GM23338 (cell line): ENCODE measurements around the gene NIPAL4. TPM values are rescaled to one million over a fixed set of nuclear protein-coding genes. Genes with fewer than 3 reads are reported as not detected.

Experiments used
- ATAC-seq: fragments of 200-7000 bp; cut with Tn5 transposase; 3 replicates; pipeline ENCODE4 v1.9.1; 2020
- DNase-seq: peaks from one replicate; pipeline ENCODE4 v3.0.0-alpha.2; 2015; ENCODE audit warnings: low spot score
- H2AFZ ChIP-seq: fragments of 200-600 bp; sonication (generic); 2 replicates; pipeline ENCODE4 v1.8.0; 2016; ENCODE audit warnings: antibody characterized with exemption, mild to moderate bottlenecking, moderate library complexity
- H3F3A ChIP-seq: fragments of 200-600 bp; sonication (generic); replicated peaks from 2 replicates; pipeline ENCODE4 v1.8.0; 2017; ENCODE audit warnings: antibody characterized with exemption, mixed run types, low read depth
- H3K27ac ChIP-seq: fragments of 200-600 bp; sonication (generic); 2 replicates; pipeline ENCODE4 v1.6.1; 2016; ENCODE audit warnings: low read depth
- H3K27me3 ChIP-seq: fragments of 200-600 bp; sonication (generic); 2 replicates; pipeline ENCODE4 v1.8.0; 2016; ENCODE audit warnings: mild to moderate bottlenecking, mixed run types, moderate library complexity; ENCODE audit not compliant: insufficient read depth
- H3K36me3 ChIP-seq: fragments of 200-600 bp; sonication (generic); 2 replicates; pipeline ENCODE4 v1.8.0; 2016; ENCODE audit warnings: mild to moderate bottlenecking; ENCODE audit not compliant: insufficient read depth
- H3K4me1 ChIP-seq: fragments of 200-600 bp; sonication (generic); 2 replicates; pipeline ENCODE4 v1.8.0; 2016; ENCODE audit warnings: mild to moderate bottlenecking, moderate library complexity; ENCODE audit not compliant: insufficient read depth
- H3K4me2 ChIP-seq: fragments of 200-600 bp; sonication (generic); 2 replicates; pipeline ENCODE4 v1.7.1; 2017; ENCODE audit warnings: mixed run types
- H3K4me3 ChIP-seq: fragments of 200-600 bp; sonication (generic); 2 replicates; pipeline ENCODE4 v1.6.1; 2016; ENCODE audit warnings: mixed run types
- H3K79me2 ChIP-seq: fragments of 200-600 bp; sonication (generic); replicated peaks from 2 replicates; pipeline ENCODE4 v1.8.0; 2017; ENCODE audit warnings: mild to moderate bottlenecking; ENCODE audit not compliant: insufficient read depth
- H3K9me2 ChIP-seq: fragments of 200-600 bp; sonication (generic); 2 replicates; pipeline ENCODE4 v1.8.0; 2017; ENCODE audit not compliant: insufficient read depth
- H4K20me1 ChIP-seq: fragments of 200-600 bp; sonication (generic); replicated peaks from 2 replicates; pipeline ENCODE4 v1.8.0; 2017; ENCODE audit warnings: mild to moderate bottlenecking; ENCODE audit not compliant: insufficient read depth
- H3K27ac Mint-ChIP-seq: 2 replicates; pipeline ENCODE4 v1.8.0; 2020; ENCODE audit warnings: inconsistent platforms, mild to moderate bottlenecking, moderate library complexity, mixed read lengths
- H3K27me3 Mint-ChIP-seq: 3 replicates; pipeline ENCODE4 v1.8.0; 2022; ENCODE audit warnings: low read depth, mild to moderate bottlenecking, moderate library complexity, mixed read lengths, inconsistent platforms; ENCODE audit not compliant: insufficient read depth, poor library complexity
- H3K36me3 Mint-ChIP-seq: 3 replicates; pipeline ENCODE4 v1.8.0; 2021; ENCODE audit warnings: low read depth, mild to moderate bottlenecking, inconsistent platforms, moderate library complexity, mixed read lengths
- H3K4me1 Mint-ChIP-seq: 3 replicates; pipeline ENCODE4 v1.8.0; 2020; ENCODE audit warnings: mild to moderate bottlenecking, inconsistent platforms, mixed read lengths
- H3K4me3 Mint-ChIP-seq: 3 replicates; pipeline ENCODE4 v1.8.0; 2021; ENCODE audit warnings: moderate library complexity, mild to moderate bottlenecking, inconsistent platforms, mixed read lengths
- H3K9me3 Mint-ChIP-seq: 3 replicates; pipeline ENCODE4 v1.8.0; 2020; ENCODE audit warnings: moderate library complexity, mild to moderate bottlenecking, inconsistent platforms, mixed read lengths
- CREB1 ChIP-seq: fragments of 250-450 bp; sonication (Bioruptor Pico); IDR thresholded peaks from 2 replicates; pipeline ENCODE4 v1.5.0; 2020; ENCODE audit warnings: low read depth, mild to moderate bottlenecking, moderate library complexity
- CTCF ChIP-seq, 2 experiments: fragments of 200-600 bp in 1 of 2; sonication (generic) in 1 of 2; conservative IDR thresholded peaks; 2 replicates each; pipeline versions ENCODE4 v1.5.1 to v1.6.1; 2016 to 2017; ENCODE audit warnings: antibody characterized with exemption in 2 of 2, low read depth in 2 of 2, mild to moderate bottlenecking in 2 of 2, moderate library complexity in 1 of 2
- ETS1 ChIP-seq: IDR thresholded peaks from 2 replicates; pipeline ENCODE4 v1.6.1; 2016; ENCODE audit warnings: antibody characterized with exemption
- EZH2 ChIP-seq: fragments of 200-600 bp; sonication (generic); IDR thresholded peaks from one replicate; pipeline ENCODE4 v1.8.0; 2017; ENCODE audit warnings: antibody characterized with exemption, mild to moderate bottlenecking, low read depth; ENCODE audit not compliant: unreplicated experiment
- EZH2phosphoT487 ChIP-seq: fragments of 200-600 bp; sonication (generic); IDR thresholded peaks from one replicate; pipeline ENCODE4 v1.8.1; 2018; ENCODE audit warnings: antibody characterized with exemption; ENCODE audit not compliant: unreplicated experiment
- JUNB ChIP-seq: IDR thresholded peaks from one replicate; pipeline ENCODE4 v1.6.1; 2016; ENCODE audit warnings: antibody characterized with exemption; ENCODE audit not compliant: unreplicated experiment
- NANOG ChIP-seq: IDR thresholded peaks from 2 replicates; pipeline ENCODE4 v1.6.1; 2016; ENCODE audit warnings: antibody characterized with exemption, borderline replicate concordance
- POLR2AphosphoS5 ChIP-seq: IDR thresholded peaks from 2 replicates; pipeline ENCODE4 v1.6.1; 2016; ENCODE audit warnings: antibody characterized with exemption, low read depth
- REST ChIP-seq: IDR thresholded peaks from one replicate; pipeline ENCODE4 v1.6.1; 2018; ENCODE audit warnings: antibody characterized with exemption; ENCODE audit not compliant: unreplicated experiment
- STAT1 ChIP-seq: IDR thresholded peaks from one replicate; pipeline ENCODE4 v1.6.1; 2016; ENCODE audit warnings: antibody characterized with exemption; ENCODE audit not compliant: unreplicated experiment
- ZNF114 ChIP-seq: fragments of 250-450 bp; sonication (Bioruptor Pico); IDR thresholded peaks from 2 replicates; pipeline ENCODE4 v1.5.0; 2020; ENCODE audit warnings: mild to moderate bottlenecking, moderate library complexity
- ZNF331 ChIP-seq: fragments of 250-450 bp; sonication (Bioruptor Pico); IDR thresholded peaks from 2 replicates; pipeline ENCODE4 v1.5.0; 2020; ENCODE audit warnings: low read depth, mild to moderate bottlenecking, moderate library complexity
- polyA plus RNA-seq: library from polyadenylated mRNA; unstranded; fragments of >200 nt; fragmentation: Nextera tagmentation; extraction: Ambion mirVana; gene quantifications from 2 replicates; pipeline ENCODE4 v1.2.1, GENCODE V29; 2016
- total RNA-seq: library from RNA; depleted of rRNA; stranded (reverse); fragments of >200 nt; shearing (Covaris generic); gene quantifications from 2 replicates; pipeline ENCODE4 v1.2.3, GENCODE V29; 2014

Gene NIPAL4
- total and polyA plus RNA-seq, 2 experiments from 2014 or later: 0.21 TPM; not detected in 1

DNA sequence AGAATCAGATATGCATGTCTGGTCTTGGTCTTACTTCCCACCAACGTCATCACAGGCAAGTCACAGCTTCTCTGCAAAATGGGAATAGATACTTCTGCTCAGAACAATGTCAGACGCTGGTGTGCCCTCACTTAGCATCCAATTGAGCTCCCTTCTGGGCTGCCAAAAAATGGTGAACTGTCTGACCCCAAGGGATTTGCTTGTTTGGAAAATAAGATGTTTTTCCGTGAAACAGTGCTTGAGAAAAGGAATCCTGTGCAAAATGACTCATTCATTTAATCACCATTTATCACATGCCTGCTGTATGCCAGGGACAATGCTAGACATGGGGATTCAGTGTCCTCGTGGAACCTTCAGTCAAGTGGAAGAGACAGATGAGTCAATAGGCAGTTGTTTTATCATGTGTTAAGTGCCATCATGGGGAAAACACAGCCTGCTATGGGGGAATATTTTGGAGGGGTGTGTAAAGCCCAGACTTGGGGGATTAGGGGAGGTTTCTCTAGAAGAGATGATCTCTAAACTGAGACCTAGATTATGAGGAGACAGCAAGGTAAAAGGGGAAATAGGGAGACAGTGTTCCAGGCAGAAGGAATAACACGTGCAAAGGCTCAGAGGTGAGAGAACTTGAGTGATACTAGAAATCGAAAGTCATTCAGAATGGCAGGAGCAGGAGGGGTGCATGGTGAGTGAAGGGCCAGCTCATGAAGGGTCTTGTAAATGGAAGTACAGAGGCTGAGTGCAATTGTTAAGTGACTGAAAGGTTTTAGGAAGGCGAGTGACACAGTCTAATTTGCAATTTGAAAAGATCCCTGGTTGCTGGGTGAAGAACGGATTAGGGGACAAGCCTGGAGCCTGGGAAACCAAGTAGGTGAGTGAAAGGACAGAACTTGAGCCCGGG lies 3.9 kb downstream of the NIPAL4 start (continued):
- no peak for TF ChIP-seq NANOG
- no peak for TF ChIP-seq EZH2phosphoT487
- no peak for TF ChIP-seq ZNF331 (CRISPR knock-in tag)
- TF ChIP-seq ETS1: no peak
- TF ChIP-seq ZNF114 (CRISPR knock-in tag): no peak
- TF ChIP-seq JUNB: no peak
- TF ChIP-seq STAT1: no peak
- TF ChIP-seq CTCF (conservative IDR thresholded peaks at IDR 0.05; ENCODE audit: low read depth in 2 of 2): no peak
- no peak for TF ChIP-seq EZH2
- TF ChIP-seq REST: no peak
- TF ChIP-seq POLR2AphosphoS5: no peak

DNA sequence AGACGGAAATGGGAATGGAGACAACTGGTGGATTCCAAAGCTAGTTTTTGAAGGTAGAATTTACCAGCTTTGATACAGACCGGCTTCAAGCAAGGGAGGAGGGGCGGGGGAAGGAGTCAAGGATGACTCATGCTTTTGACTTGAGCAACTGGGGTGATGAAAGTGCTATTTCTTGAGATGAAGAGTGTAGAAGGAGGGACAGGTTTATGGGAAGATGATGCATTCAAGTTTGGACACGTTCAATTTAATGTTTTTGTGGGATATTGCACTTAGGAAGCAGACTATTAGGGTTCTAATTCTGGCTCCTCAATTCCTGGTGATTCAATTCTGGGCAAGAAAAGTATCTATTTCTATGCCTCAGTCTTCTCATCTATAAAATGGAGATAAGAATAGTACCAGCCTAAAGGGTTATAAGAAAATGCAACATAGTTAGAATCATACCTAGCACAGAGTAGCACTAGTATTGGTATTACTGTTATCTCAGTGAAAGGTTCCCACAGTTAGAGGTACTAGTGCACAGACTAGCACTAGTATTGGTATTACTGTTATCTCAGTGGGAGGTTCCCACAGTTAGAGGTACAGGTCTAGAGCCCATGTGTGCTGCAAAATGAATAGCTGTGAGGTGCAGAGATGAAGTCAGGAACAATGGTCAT lies 4.6 kb downstream of the NIPAL4 start:
- H3K9me3 Mint-ChIP-seq: no peaks in the 10 kb centered on the region
- DNase-seq: peak; percentile 41
- no peaks in the 10 kb centered on the region for H3K9me2 ChIP-seq
- H3K27ac ChIP-seq: no peak overlapping the region
- no peak overlapping the region for H3K27ac Mint-ChIP-seq
- no peaks in the 10 kb centered on the region for H3F3A ChIP-seq
- no peaks in the 10 kb centered on the region for H3K79me2 ChIP-seq
- H2AFZ ChIP-seq: peak overlapping the region; percentile 77; the same call in 1 of the 2 replicates
- no peaks in the 10 kb centered on the region for H3K36me3 Mint-ChIP-seq
- H3K4me3 ChIP-seq: no peak overlapping the region
- no peak overlapping the region for H3K4me3 Mint-ChIP-seq
- peaks cover 13% of the 10 kb centered on the region for H3K4me1 Mint-ChIP-seq
- H3K27me3 Mint-ChIP-seq: peaks cover 18% of the 10 kb centered on the region
- H3K27me3 ChIP-seq: peaks cover 34% of the 10 kb centered on the region
- no peaks in the 10 kb centered on the region for H4K20me1 ChIP-seq
- 0 out of 2 replicates have a peak overlapping the region, but pooled peaks have one; percentile 41 for H3K4me2 ChIP-seq
- peaks cover 8% of the 10 kb centered on the region for H3K4me1 ChIP-seq
- H3K36me3 ChIP-seq: no peaks in the 10 kb centered on the region
- ATAC-seq: no peak
- no peak for TF ChIP-seq ZNF331 (CRISPR knock-in tag)
- no peak for TF ChIP-seq POLR2AphosphoS5
- TF ChIP-seq REST: no peak
- TF ChIP-seq CREB1 (CRISPR knock-in tag): no peak
- no peak for TF ChIP-seq CTCF (conservative IDR thresholded peaks at IDR 0.05; ENCODE audit: low read depth in 2 of 2)
- TF ChIP-seq EZH2phosphoT487: no peak
